ENCODE results near the gene ZNF230.

The ZNF230 gene

GRCh38 chr19:44055870-44056269 lies 53.1 kb downstream of the ZNF230 start:
- Histone ChIP-seq H3K27ac (no peak overlapping the region), H3K4me3 (IDR thresholded peaks at IDR 0.05; ENCODE audit: insufficient read depth, low read depth, low read length) (no peak overlapping the region), H3K4me1 (ENCODE audit: low read depth, poor library complexity, severe bottlenecking) (no peaks in the 10 kb centered on the region), H3K27me3 (ENCODE audit: insufficient read depth, low read depth) (no peaks in the 10 kb centered on the region), H3K4me2 (no peak overlapping the region), H3K79me2 (ENCODE audit: insufficient read depth, low read depth) (no peaks in the 10 kb centered on the region), H4K20me1 (ENCODE audit: insufficient read depth) (no peaks in the 10 kb centered on the region), H2AFZ (ENCODE audit: low read depth) (no peak overlapping the region), H3K9ac (no peak overlapping the region), H3K36me3 (ENCODE audit: insufficient read depth) (no peaks in the 10 kb centered on the region)
- no peak for TF ChIP-seq CTCF (conservative IDR thresholded peaks at IDR 0.05; ENCODE audit: low read depth, low read length)

GRCh38 chr19:44059229-44059628 lies 56.5 kb downstream of the ZNF230 start:
- Histone ChIP-seq H3K4me2 (no peak overlapping the region), H3K4me1 (ENCODE audit: low read depth, poor library complexity, severe bottlenecking) (no peaks in the 10 kb centered on the region), H3K36me3 (ENCODE audit: insufficient read depth) (no peaks in the 10 kb centered on the region)

GRCh38 chr19:44061038-44061437 lies 58.3 kb downstream of the ZNF230 start:
- H3K79me2 ChIP-seq (ENCODE audit: insufficient read depth, low read depth), result no peaks in the 10 kb centered on the region
- no peak overlapping the region for H2AFZ ChIP-seq (ENCODE audit: low read depth)
- H3K4me2 ChIP-seq, result no peak overlapping the region
- TF ChIP-seq CTCF (conservative IDR thresholded peaks at IDR 0.05; ENCODE audit: low read depth, low read length), result no peak
- no peak overlapping the region for H3K4me3 ChIP-seq (IDR thresholded peaks at IDR 0.05; ENCODE audit: insufficient read depth, low read depth, low read length)
- H3K9ac ChIP-seq, result no peak overlapping the region
- H3K36me3 ChIP-seq (ENCODE audit: insufficient read depth), result no peaks in the 10 kb centered on the region
- no peaks in the 10 kb centered on the region for H3K27me3 ChIP-seq (ENCODE audit: insufficient read depth, low read depth)
- H3K4me1 ChIP-seq (ENCODE audit: low read depth, poor library complexity, severe bottlenecking), result no peaks in the 10 kb centered on the region
- no peak overlapping the region for H3K27ac ChIP-seq
- no peaks in the 10 kb centered on the region for H4K20me1 ChIP-seq (ENCODE audit: insufficient read depth)

More at GRCh38 chr19:44059229-44059628, 56.5 kb downstream of the ZNF230 start:
- no peaks in the 10 kb centered on the region for H3K79me2 ChIP-seq (ENCODE audit: insufficient read depth, low read depth)
- no peak overlapping the region for H3K4me3 ChIP-seq (IDR thresholded peaks at IDR 0.05; ENCODE audit: insufficient read depth, low read depth, low read length)
- no peak overlapping the region for H2AFZ ChIP-seq (ENCODE audit: low read depth)
- TF ChIP-seq CTCF (conservative IDR thresholded peaks at IDR 0.05; ENCODE audit: low read depth, low read length), result no peak
- no peaks in the 10 kb centered on the region for H4K20me1 ChIP-seq (ENCODE audit: insufficient read depth)
- no peaks in the 10 kb centered on the region for H3K27me3 ChIP-seq (ENCODE audit: insufficient read depth, low read depth)
- H3K27ac ChIP-seq, result no peak overlapping the region
- H3K9ac ChIP-seq, result no peak overlapping the region
